GM20000 (cell line): ENCODE measurements around the gene AMACR.

Experiments used
- DNase-seq: peaks from one replicate; pipeline ENCODE4 v3.0.0; 2012; ENCODE audit warnings: low spot score
- TF ChIP-seq, protein P1 (sequence below): IDR thresholded peaks from 2 replicates; pipeline ENCODE4 v1.5.1; 2012; ENCODE audit warnings: mild to moderate bottlenecking, control low read depth; ENCODE audit errors: extremely low read depth, missing control alignments

The AMACR gene

GRCh38 chr5:34051374-34051980 lies 43.6 kb upstream of the AMACR start:
- no peak for DNase-seq

GRCh38 chr5:34047774-34048572 lies 40.1 kb upstream of the AMACR start:
- TF ChIP-seq, protein P1, sequence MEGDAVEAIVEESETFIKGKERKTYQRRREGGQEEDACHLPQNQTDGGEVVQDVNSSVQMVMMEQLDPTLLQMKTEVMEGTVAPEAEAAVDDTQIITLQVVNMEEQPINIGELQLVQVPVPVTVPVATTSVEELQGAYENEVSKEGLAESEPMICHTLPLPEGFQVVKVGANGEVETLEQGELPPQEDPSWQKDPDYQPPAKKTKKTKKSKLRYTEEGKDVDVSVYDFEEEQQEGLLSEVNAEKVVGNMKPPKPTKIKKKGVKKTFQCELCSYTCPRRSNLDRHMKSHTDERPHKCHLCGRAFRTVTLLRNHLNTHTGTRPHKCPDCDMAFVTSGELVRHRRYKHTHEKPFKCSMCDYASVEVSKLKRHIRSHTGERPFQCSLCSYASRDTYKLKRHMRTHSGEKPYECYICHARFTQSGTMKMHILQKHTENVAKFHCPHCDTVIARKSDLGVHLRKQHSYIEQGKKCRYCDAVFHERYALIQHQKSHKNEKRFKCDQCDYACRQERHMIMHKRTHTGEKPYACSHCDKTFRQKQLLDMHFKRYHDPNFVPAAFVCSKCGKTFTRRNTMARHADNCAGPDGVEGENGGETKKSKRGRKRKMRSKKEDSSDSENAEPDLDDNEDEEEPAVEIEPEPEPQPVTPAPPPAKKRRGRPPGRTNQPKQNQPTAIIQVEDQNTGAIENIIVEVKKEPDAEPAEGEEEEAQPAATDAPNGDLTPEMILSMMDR, result no peak
- DNase-seq, result no peak

More at GRCh38 chr5:34051374-34051980, 43.6 kb upstream of the AMACR start:
- TF ChIP-seq, protein P1, result no peak

GRCh38 chr5:34047143-34047542 lies 39.3 kb upstream of the AMACR start:
- TF ChIP-seq, protein P1, result no peak
- no peak for DNase-seq

DNA sequence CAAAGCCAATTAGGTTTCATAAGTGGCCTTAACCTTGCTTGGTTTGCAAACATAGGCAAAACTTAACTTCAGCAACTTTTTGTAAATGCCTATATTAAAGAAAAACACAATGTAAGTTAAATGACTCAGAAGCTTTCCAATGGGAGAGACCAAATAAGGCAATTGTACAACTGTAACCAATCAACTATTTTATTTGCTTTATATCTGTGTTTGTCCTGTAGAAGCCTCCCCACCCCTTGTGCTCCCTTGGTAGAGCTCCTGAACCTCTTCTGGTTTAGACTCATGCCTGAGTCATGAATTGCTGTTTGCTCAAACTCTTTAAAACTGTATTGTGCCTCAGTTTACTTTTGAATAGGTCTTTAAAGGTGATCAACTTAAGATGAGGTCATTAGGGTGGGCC lies 38.1 kb upstream of the AMACR start:
- TF ChIP-seq, protein P1, result no peak
- no peak for DNase-seq

DNA sequence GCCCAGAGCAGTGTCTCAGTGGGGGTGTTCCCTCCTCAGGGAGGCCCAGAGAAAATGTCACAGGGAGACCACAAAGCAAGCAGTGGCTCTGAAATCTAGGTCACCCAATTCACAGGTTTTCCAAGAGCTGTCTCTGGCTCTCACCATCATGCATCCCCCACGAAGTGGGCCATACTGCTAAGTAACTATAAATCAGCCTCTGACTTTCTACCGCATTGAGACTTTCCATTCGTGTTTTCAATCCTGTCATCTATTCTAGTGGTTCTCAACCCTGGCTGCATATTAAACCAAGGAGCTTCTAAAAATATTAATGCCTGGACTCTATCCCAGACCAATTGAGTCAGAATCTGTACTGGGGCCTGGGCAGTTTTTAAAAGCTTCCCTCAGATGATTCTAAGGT lies 37.2 kb upstream of the AMACR start:
- TF ChIP-seq, protein P1, result no peak
- DNase-seq, result no peak

GRCh38 chr5:34043099-34043876 lies 35.4 kb upstream of the AMACR start, which contains the start of gene C1QTNF3:
C1QTNF3 (minus strand) TSS chr5:34043213; CDS start chr5:34043125, 88 bp downstream.
- TF ChIP-seq, protein P1, result no peak
- DNase-seq, result no peak

GRCh38 chr5:34042321-34042720 lies 34.5 kb upstream of the AMACR start:
- DNase-seq, result no peak

More at GRCh38 chr5:34042321-34042720, 34.5 kb upstream of the AMACR start:
- TF ChIP-seq, protein P1, result no peak
